ENCODE data around the gene UBA1. TPM values are rescaled to one million over a fixed set of nuclear protein-coding genes. Genes with fewer than 3 reads are reported as not detected.

The UBA1 gene
- total and polyA plus RNA-seq, 9 donors: 73.7 to 148 (median 128) TPM

- DNase-seq: no peak
- Histone ChIP-seq H3K4me1 (ENCODE audit: control insufficient read depth, insufficient read depth, low read length) (peaks cover 3% of the 10 kb centered on the region), H3K36me3 (ENCODE audit: control insufficient read depth, insufficient read depth, low read length) (peaks cover 52% of the 10 kb centered on the region), H3K27ac (ENCODE audit: low read length) (no peak overlapping the region), H3K27me3 (ENCODE audit: control insufficient read depth, insufficient read depth, low read length) (peaks cover 65% of the 10 kb centered on the region), H3K4me3 (ENCODE audit: low read length) (no peak overlapping the region), H3K9me3 (replicated peaks; ENCODE audit: control insufficient read depth, low read depth, low read length) (no peaks in the 10 kb centered on the region)
- 77% methylated on average over 9 of the region's 13 CpGs for WGBS (ENCODE audit: insufficient coverage)
These were observed 23.7 kb upstream of the UBA1 start for GRCh38 chrX:47169726-47170515.

- H3K4me1 ChIP-seq (ENCODE audit: control insufficient read depth, insufficient read depth, low read length): peaks cover 3% of the 10 kb centered on the region
- no peaks in the 10 kb centered on the region for H3K9me3 ChIP-seq (replicated peaks; ENCODE audit: control insufficient read depth, low read depth, low read length)
- DNase-seq: no peak
- peaks cover 52% of the 10 kb centered on the region for H3K36me3 ChIP-seq (ENCODE audit: control insufficient read depth, insufficient read depth, low read length)
- no peak overlapping the region for H3K4me3 ChIP-seq (ENCODE audit: low read length)
- H3K27ac ChIP-seq (ENCODE audit: low read length): no peak overlapping the region
- H3K27me3 ChIP-seq (ENCODE audit: control insufficient read depth, insufficient read depth, low read length): peaks cover 71% of the 10 kb centered on the region
- WGBS (ENCODE audit: insufficient coverage): 80% methylated on average over 21 of the region's 34 CpGs
These were observed 22.6 kb upstream of the UBA1 start for GRCh38 chrX:47170861-47171692.

GRCh38 chrX:47171996-47172395, 21.6 kb upstream of the UBA1 start:
- no peak for DNase-seq
- Histone ChIP-seq H3K36me3 (ENCODE audit: control insufficient read depth, insufficient read depth, low read length) (peaks cover 60% of the 10 kb centered on the region), H3K27me3 (ENCODE audit: control insufficient read depth, insufficient read depth, low read length) (peaks cover 78% of the 10 kb centered on the region), H3K4me1 (ENCODE audit: control insufficient read depth, insufficient read depth, low read length) (peaks cover 3% of the 10 kb centered on the region), H3K27ac (ENCODE audit: low read length) (no peak overlapping the region), H3K9me3 (replicated peaks; ENCODE audit: control insufficient read depth, low read depth, low read length) (no peaks in the 10 kb centered on the region), H3K4me3 (ENCODE audit: low read length) (no peak overlapping the region)
- 74% methylated on average over 2 of the region's 2 CpGs for WGBS (ENCODE audit: insufficient coverage)

- 86% methylated on average over 7 of the region's 7 CpGs for WGBS (ENCODE audit: insufficient coverage)
- peaks cover 79% of the 10 kb centered on the region for H3K27me3 ChIP-seq (ENCODE audit: control insufficient read depth, insufficient read depth, low read length)
- H3K36me3 ChIP-seq (ENCODE audit: control insufficient read depth, insufficient read depth, low read length): peaks cover 65% of the 10 kb centered on the region
- no peak for DNase-seq
- H3K27ac ChIP-seq (ENCODE audit: low read length): no peak overlapping the region
- H3K4me3 ChIP-seq (ENCODE audit: low read length): no peak overlapping the region
- H3K9me3 ChIP-seq (replicated peaks; ENCODE audit: control insufficient read depth, low read depth, low read length): no peaks in the 10 kb centered on the region
- peaks cover 3% of the 10 kb centered on the region for H3K4me1 ChIP-seq (ENCODE audit: control insufficient read depth, insufficient read depth, low read length)
These were observed 21.1 kb upstream of the UBA1 start for GRCh38 chrX:47172549-47172948.

- Histone ChIP-seq H3K27ac (ENCODE audit: low read length) (no peak overlapping the region), H3K9me3 (replicated peaks; ENCODE audit: control insufficient read depth, low read depth, low read length) (no peaks in the 10 kb centered on the region), H3K27me3 (ENCODE audit: control insufficient read depth, insufficient read depth, low read length) (peaks cover 82% of the 10 kb centered on the region), H3K4me3 (ENCODE audit: low read length) (no peak overlapping the region), H3K4me1 (ENCODE audit: control insufficient read depth, insufficient read depth, low read length) (peaks cover 3% of the 10 kb centered on the region), H3K36me3 (ENCODE audit: control insufficient read depth, insufficient read depth, low read length) (peaks cover 72% of the 10 kb centered on the region)
- 83% methylated on average over 16 of the region's 18 CpGs for WGBS (ENCODE audit: insufficient coverage)
- no peak for DNase-seq
These were observed 20.4 kb upstream of the UBA1 start for GRCh38 chrX:47172971-47173792.

GRCh38 chrX:47174376-47174775, 19.3 kb upstream of the UBA1 start:
- no peak for DNase-seq
- Histone ChIP-seq H3K9me3 (replicated peaks; ENCODE audit: control insufficient read depth, low read depth, low read length) (no peaks in the 10 kb centered on the region), H3K4me1 (ENCODE audit: control insufficient read depth, insufficient read depth, low read length) (peaks cover 3% of the 10 kb centered on the region), H3K4me3 (ENCODE audit: low read length) (no peak overlapping the region), H3K27me3 (ENCODE audit: control insufficient read depth, insufficient read depth, low read length) (peaks cover 84% of the 10 kb centered on the region), H3K36me3 (ENCODE audit: control insufficient read depth, insufficient read depth, low read length) (peaks cover 76% of the 10 kb centered on the region), H3K27ac (ENCODE audit: low read length) (no peak overlapping the region)
- 83% methylated on average over 12 of the region's 12 CpGs for WGBS (ENCODE audit: insufficient coverage)

GRCh38 chrX:47174846-47175587, 18.6 kb upstream of the UBA1 start:
- Histone ChIP-seq H3K36me3 (ENCODE audit: control insufficient read depth, insufficient read depth, low read length) (peaks cover 77% of the 10 kb centered on the region), H3K27me3 (ENCODE audit: control insufficient read depth, insufficient read depth, low read length) (peaks cover 84% of the 10 kb centered on the region), H3K4me3 (ENCODE audit: low read length) (no peak overlapping the region), H3K4me1 (ENCODE audit: control insufficient read depth, insufficient read depth, low read length) (peaks cover 3% of the 10 kb centered on the region), H3K9me3 (replicated peaks; ENCODE audit: control insufficient read depth, low read depth, low read length) (no peaks in the 10 kb centered on the region), H3K27ac (ENCODE audit: low read length) (no peak overlapping the region)
- no peak for DNase-seq
- WGBS (ENCODE audit: insufficient coverage): 69% methylated on average over 23 of the region's 23 CpGs

- no peaks in the 10 kb centered on the region for H3K9me3 ChIP-seq (replicated peaks; ENCODE audit: control insufficient read depth, low read depth, low read length)
- peaks cover 75% of the 10 kb centered on the region for H3K36me3 ChIP-seq (ENCODE audit: control insufficient read depth, insufficient read depth, low read length)
- 83% methylated on average over 11 of the region's 12 CpGs for WGBS (ENCODE audit: insufficient coverage)
- H3K4me1 ChIP-seq (ENCODE audit: control insufficient read depth, insufficient read depth, low read length): no peaks in the 10 kb centered on the region
- H3K27me3 ChIP-seq (ENCODE audit: control insufficient read depth, insufficient read depth, low read length): peaks cover 83% of the 10 kb centered on the region
- DNase-seq: no peak
- H3K4me3 ChIP-seq (ENCODE audit: low read length): no peak overlapping the region
- no peak overlapping the region for H3K27ac ChIP-seq (ENCODE audit: low read length)
These were observed 18.0 kb upstream of the UBA1 start for GRCh38 chrX:47175588-47175980.

GRCh38 chrX:47176101-47176740, 17.4 kb upstream of the UBA1 start:
- no peak overlapping the region for H3K27ac ChIP-seq (ENCODE audit: low read length)
- DNase-seq: no peak
- peaks cover 80% of the 10 kb centered on the region for H3K27me3 ChIP-seq (ENCODE audit: control insufficient read depth, insufficient read depth, low read length)
- peaks cover 73% of the 10 kb centered on the region for H3K36me3 ChIP-seq (ENCODE audit: control insufficient read depth, insufficient read depth, low read length)
- no peaks in the 10 kb centered on the region for H3K9me3 ChIP-seq (replicated peaks; ENCODE audit: control insufficient read depth, low read depth, low read length)
- no peak overlapping the region for H3K4me3 ChIP-seq (ENCODE audit: low read length)
- 77% methylated on average over 16 of the region's 23 CpGs for WGBS (ENCODE audit: insufficient coverage)
- no peaks in the 10 kb centered on the region for H3K4me1 ChIP-seq (ENCODE audit: control insufficient read depth, insufficient read depth, low read length)
